Hepatocyte (in vitro differentiated cells): ENCODE data around the gene SYNDIG1L.

ENCODE experiments used
- EZH2 ChIP-seq: fragments of 200-600 bp; sonication (generic); IDR thresholded peaks from 2 replicates; pipeline ENCODE4 v1.6.1; 2016; ENCODE audit warnings: antibody characterized with exemption, mild to moderate bottlenecking, borderline replicate concordance
- EZH2phosphoT487 ChIP-seq: fragments of 200-600 bp; sonication (generic); IDR thresholded peaks from one replicate; pipeline ENCODE4 v1.6.1; 2018; ENCODE audit warnings: antibody characterized with exemption, mild to moderate bottlenecking, low read depth, moderate library complexity; ENCODE audit not compliant: unreplicated experiment, severe bottlenecking
- TF ChIP-seq, protein P1 (sequence below): fragments of 200-600 bp; sonication (generic); IDR thresholded peaks from 2 replicates; pipeline ENCODE4 v1.5.1; 2016; ENCODE audit warnings: antibody characterized with exemption, mild to moderate bottlenecking; ENCODE audit not compliant: poor library complexity

DNA sequence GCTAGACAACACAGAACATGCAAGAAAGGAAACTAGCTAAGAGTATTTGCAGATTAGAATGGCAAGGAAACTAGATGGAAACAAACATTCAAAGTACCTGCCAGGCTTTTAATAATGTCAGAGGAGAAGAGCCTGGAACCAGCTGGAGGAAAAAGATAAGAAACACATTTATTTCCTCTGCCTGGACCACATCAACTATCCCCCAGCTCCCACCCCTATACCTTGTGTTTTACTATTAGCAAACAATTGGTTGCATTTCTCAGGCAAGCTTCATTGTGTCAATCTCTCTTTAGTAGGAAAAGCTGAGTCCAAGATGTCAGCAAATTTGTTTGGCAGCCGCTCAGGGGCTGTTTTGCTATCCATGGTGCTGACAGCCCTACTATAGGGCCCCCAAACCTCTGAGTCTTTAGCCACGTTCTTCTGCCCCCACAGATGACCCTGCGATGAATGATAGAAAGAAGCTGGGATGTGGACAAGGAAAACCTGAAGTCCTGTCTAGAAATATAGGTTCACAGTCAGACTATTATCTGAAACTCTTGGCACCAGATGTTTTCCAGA, 11.6 kb upstream of the SYNDIG1L start:
- TF ChIP-seq EZH2phosphoT487 (no peak), EZH2 (no peak)
- TF ChIP-seq, protein P1, sequence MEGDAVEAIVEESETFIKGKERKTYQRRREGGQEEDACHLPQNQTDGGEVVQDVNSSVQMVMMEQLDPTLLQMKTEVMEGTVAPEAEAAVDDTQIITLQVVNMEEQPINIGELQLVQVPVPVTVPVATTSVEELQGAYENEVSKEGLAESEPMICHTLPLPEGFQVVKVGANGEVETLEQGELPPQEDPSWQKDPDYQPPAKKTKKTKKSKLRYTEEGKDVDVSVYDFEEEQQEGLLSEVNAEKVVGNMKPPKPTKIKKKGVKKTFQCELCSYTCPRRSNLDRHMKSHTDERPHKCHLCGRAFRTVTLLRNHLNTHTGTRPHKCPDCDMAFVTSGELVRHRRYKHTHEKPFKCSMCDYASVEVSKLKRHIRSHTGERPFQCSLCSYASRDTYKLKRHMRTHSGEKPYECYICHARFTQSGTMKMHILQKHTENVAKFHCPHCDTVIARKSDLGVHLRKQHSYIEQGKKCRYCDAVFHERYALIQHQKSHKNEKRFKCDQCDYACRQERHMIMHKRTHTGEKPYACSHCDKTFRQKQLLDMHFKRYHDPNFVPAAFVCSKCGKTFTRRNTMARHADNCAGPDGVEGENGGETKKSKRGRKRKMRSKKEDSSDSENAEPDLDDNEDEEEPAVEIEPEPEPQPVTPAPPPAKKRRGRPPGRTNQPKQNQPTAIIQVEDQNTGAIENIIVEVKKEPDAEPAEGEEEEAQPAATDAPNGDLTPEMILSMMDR = no peak
